AG04450 (cell line): ENCODE results near the gene SNX11. TPM values are rescaled to one million over a fixed set of nuclear protein-coding genes. Genes with fewer than 3 reads are reported as not detected.

ENCODE experiments used
- CTCF ChIA-PET: fragments of 300-600, 350-600 bp; formaldehyde crosslinking; extraction: SDS; loops from one replicate; lab custom pipeline; 2022; ENCODE audit warnings: antibody characterized with exemption, inconsistent platforms; lab: Charles Lee
- POLR2A ChIA-PET: fragments of 350-600 bp; formaldehyde crosslinking; extraction: SDS; loops from one replicate; lab custom pipeline; 2021; ENCODE audit warnings: antibody characterized with exemption, inconsistent platforms; lab: Yijun Ruan, JAX
- DNase-seq: peaks from one replicate; pipeline ENCODE4 v3.0.0-alpha.2; 2011; ENCODE audit warnings: low read depth, low spot score
- H3K27ac ChIP-seq: one replicate; pipeline ENCODE4 v1.5.1; 2012; ENCODE audit warnings: low read depth, low read length, control low read depth
- H3K27me3 ChIP-seq: one replicate; pipeline ENCODE4 v1.6.0; 2012; ENCODE audit warnings: low read length; ENCODE audit not compliant: control insufficient read depth, insufficient read depth
- H3K4me3 ChIP-seq: 2 replicates; pipeline ENCODE4 v1.5.1; 2011; ENCODE audit warnings: mild to moderate bottlenecking, low read depth, low read length, control low read depth
- H3K9me3 ChIP-seq: 2 replicates; pipeline ENCODE4 v1.5.1; 2012; ENCODE audit warnings: low read length; ENCODE audit not compliant: control insufficient read depth, insufficient read depth
- CTCF ChIP-seq: IDR thresholded peaks from 2 replicates; pipeline ENCODE4 v1.5.1; 2011; ENCODE audit warnings: low read depth, low read length, control low read depth, inconsistent platforms
- polyA plus RNA-seq: library from polyadenylated mRNA; depleted of rRNA; stranded (reverse); fragments of >200 nt; gene quantifications from 2 replicates; pipeline ENCODE4 v1.2.3, GENCODE V29; 2011

The SNX11 gene
- polyA plus RNA-seq, 1 experiment: 16.0 TPM

DNA sequence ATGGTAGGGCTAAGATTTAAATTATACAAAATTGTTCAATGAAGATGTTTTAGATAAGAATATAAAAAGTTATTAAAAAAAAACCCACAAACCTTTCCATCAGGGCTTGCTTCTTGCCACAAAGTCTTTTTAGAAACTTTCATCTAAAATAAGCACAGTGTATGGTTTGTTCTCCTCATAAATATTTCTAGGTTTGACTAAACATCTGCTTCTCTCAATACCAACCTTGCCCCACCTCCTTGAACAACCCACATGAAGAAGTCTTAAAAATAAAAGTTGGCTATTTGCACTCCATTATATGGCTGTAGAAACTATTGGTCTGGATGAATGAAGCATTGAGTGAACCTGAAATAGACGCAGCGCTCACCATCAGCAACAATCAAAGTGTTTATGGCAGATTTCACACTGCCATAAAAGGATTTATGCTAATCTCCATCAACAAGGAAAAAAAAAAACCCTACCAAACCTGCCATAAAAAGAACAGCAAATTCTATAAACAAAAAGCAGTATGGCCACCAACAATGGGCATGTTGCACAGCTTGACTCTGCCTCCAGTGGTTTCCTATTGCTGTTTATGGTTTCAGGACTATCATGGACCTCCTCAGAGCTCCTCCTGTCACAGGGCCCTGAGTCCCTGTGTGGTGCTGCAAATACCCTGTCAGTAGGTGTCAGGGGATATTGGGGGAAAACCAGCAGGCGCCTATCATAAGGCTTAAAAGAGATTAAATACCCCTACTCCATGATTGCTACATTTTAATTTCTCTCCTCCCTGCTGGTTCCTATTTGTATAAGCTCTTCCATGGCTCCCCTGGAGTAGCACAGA is 37.6 kb downstream of the SNX11 start:
- Histone ChIP-seq H3K27me3 (peaks cover 79% of the 10 kb centered on the region), H3K9me3 (no peaks in the 10 kb centered on the region), H3K27ac (no peak overlapping the region), H3K4me3 (no peak overlapping the region)
- TF ChIP-seq CTCF: no peak
- ChIA-PET CTCF (no interaction called here), POLR2A (no interaction called here)
- DNase-seq: no peak

- POLR2A ChIA-PET: no interaction called here
- CTCF ChIA-PET: interaction anchor here (0.5 kb wide), 1 partner anchor 445 kb away, joined by 4 read pairs; the partner anchor contains the start of gene HOXB5
- DNase-seq: no peak
Measured at GRCh38 chr17:48148029-48148770, 40.6 kb downstream of the SNX11 start.

DNA sequence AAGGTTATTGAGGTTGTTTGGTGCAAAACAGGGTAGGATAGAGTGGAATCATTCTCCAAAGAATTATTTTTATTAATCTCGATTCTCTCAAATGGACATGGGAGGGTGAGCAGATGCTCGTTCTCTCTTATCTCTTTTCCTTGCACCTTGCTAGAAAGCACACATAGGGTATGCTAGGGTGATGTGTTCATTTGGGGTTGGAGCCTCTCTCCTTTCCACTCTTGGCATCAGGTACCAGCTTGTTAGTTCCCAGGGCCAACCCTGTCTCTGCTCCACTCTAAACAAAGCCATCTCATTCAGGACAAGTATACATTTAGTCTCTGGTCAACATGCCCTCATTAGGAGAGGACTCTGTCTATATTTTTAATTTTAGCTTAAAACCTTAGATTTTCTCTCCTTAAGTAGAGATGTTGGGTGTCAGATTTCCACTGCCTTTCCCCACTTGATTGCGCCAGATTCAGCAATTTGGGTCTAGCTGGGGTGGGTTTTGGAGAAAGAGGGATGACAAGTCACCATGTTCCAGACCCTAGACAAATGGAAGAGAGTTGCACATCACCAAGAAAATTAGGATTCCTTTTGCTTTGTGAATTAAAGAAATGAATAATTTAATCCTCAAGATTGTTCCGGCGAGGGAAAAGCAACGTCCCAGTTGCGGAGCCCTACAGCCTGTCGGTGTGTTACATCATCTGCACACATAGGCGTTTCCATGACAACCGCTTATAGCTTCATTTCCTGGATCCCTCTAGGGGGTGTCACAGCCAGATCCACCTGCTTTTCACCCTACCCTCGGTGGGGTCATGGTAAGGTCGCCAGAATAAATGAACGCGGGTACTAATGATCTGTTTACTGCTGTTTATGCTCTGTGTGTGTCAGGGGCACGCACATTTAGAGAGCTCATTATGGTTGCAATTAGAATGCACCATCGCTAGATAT is 41.6 kb downstream of the SNX11 start:
- H3K27ac ChIP-seq: no peak overlapping the region
- H3K4me3 ChIP-seq: no peak overlapping the region
- DNase-seq: no peak
- ChIA-PET CTCF (no interaction called here), POLR2A (interaction anchor here (0.5 kb wide), 1 partner anchor 237 kb away, joined by 3 read pairs; no protein-coding TSS in a partner anchor)
- H3K27me3 ChIP-seq: peaks cover 76% of the 10 kb centered on the region
- no peaks in the 10 kb centered on the region for H3K9me3 ChIP-seq
- no peak for TF ChIP-seq CTCF

More at GRCh38 chr17:48148029-48148770, 40.6 kb downstream of the SNX11 start:
- Histone ChIP-seq H3K4me3 (no peak overlapping the region), H3K27me3 (peaks cover 81% of the 10 kb centered on the region), H3K9me3 (no peaks in the 10 kb centered on the region), H3K27ac (no peak overlapping the region)
- TF ChIP-seq CTCF: no peak

GRCh38 chr17:48149787-48150463 is 42.4 kb downstream of the SNX11 start:
- H3K27me3 ChIP-seq: peaks cover 73% of the 10 kb centered on the region
- H3K9me3 ChIP-seq: no peaks in the 10 kb centered on the region
- no peak overlapping the region for H3K4me3 ChIP-seq
- no peak overlapping the region for H3K27ac ChIP-seq
- DNase-seq: no peak
- CTCF ChIA-PET: no interaction called here
- TF ChIP-seq CTCF: no peak
- POLR2A ChIA-PET: no interaction called here
